Smooth muscle cell (in vitro differentiated cells): ENCODE data around the gene BTNL9. TPM values are rescaled to one million over a fixed set of nuclear protein-coding genes. Genes with fewer than 3 reads are reported as not detected.

ENCODE experiments used
- DNase-seq: peaks from one replicate; lab custom pipeline; 2025; ENCODE audit not compliant: unreplicated experiment; lab: John Stamatoyannopoulos, UW
- H2AFZ ChIP-seq: fragments of 200-600 bp; sonication (generic); 2 replicates; pipeline ENCODE4 v1.6.0; 2016; ENCODE audit warnings: antibody characterized with exemption, low read depth, mild to moderate bottlenecking
- H3F3A ChIP-seq: fragments of 200-600 bp; sonication (generic); 2 replicates; pipeline ENCODE4 v1.6.0; 2017; ENCODE audit warnings: antibody characterized with exemption, low read depth
- H3K27ac ChIP-seq: fragments of 200-600 bp; sonication (generic); 2 replicates; pipeline ENCODE4 v1.5.1; 2016; ENCODE audit warnings: low read depth, mild to moderate bottlenecking
- H3K27me3 ChIP-seq: fragments of 200-600 bp; sonication (generic); 2 replicates; pipeline ENCODE4 v1.6.1; 2016; ENCODE audit warnings: low read depth, mild to moderate bottlenecking
- H3K36me3 ChIP-seq: fragments of 200-600 bp; sonication (generic); 2 replicates; pipeline ENCODE4 v1.5.1; 2016; ENCODE audit warnings: low read depth
- H3K4me1 ChIP-seq: fragments of 200-600 bp; sonication (generic); 2 replicates; pipeline ENCODE4 v1.5.1; 2016; ENCODE audit warnings: low read depth
- H3K4me2 ChIP-seq: fragments of 200-600 bp; sonication (generic); 2 replicates; pipeline ENCODE4 v1.6.0; 2016; ENCODE audit warnings: mild to moderate bottlenecking
- H3K4me3 ChIP-seq: fragments of 200-600 bp; sonication (generic); 2 replicates; pipeline ENCODE4 v1.5.1; 2016; ENCODE audit warnings: mild to moderate bottlenecking
- H3K79me2 ChIP-seq: fragments of 200-600 bp; sonication (generic); 2 replicates; pipeline ENCODE4 v1.6.0; 2016; ENCODE audit warnings: low read depth, mild to moderate bottlenecking
- H3K9ac ChIP-seq: fragments of 200-600 bp; sonication (generic); 2 replicates; pipeline ENCODE4 v1.6.0; 2016; ENCODE audit warnings: low read depth
- H3K9me3 ChIP-seq: fragments of 200-600 bp; sonication (generic); replicated peaks from 2 replicates; pipeline ENCODE4 v1.5.1; 2016; ENCODE audit warnings: low read depth
- H4K20me1 ChIP-seq: fragments of 200-600 bp; sonication (generic); 2 replicates; pipeline ENCODE4 v1.6.0; 2016; ENCODE audit warnings: low read depth
- WGBS: methylation state at CpG from one replicate; pipeline ENCODE4 v1.1.7; 2016; ENCODE audit warnings: low lambda C conversion rate; 5-methylcytosine and 5-hydroxymethylcytosine counted together
- polyA plus RNA-seq: library from polyadenylated mRNA; unstranded; fragments of >200 nt; fragmentation: Nextera tagmentation; extraction: Ambion mirVana; gene quantifications from 2 replicates; pipeline ENCODE4 v1.2.1, GENCODE V29; 2016
- total RNA-seq: library from RNA; depleted of rRNA; stranded (reverse); fragments of >200 nt; gene quantifications from 2 replicates; pipeline ENCODE4 v1.2.3, GENCODE V29; 2014
- TF ChIP-seq, protein P1 (sequence below): fragments of 200-600 bp; sonication (generic); IDR thresholded peaks from 2 replicates; pipeline ENCODE4 v1.5.1; 2017; ENCODE audit warnings: borderline replicate concordance, mild to moderate bottlenecking, antibody characterized with exemption; ENCODE audit not compliant: insufficient read depth, poor library complexity, severe bottlenecking

Gene BTNL9
- total and polyA plus RNA-seq, 2 experiments from 2014 or later: not detected

DNA sequence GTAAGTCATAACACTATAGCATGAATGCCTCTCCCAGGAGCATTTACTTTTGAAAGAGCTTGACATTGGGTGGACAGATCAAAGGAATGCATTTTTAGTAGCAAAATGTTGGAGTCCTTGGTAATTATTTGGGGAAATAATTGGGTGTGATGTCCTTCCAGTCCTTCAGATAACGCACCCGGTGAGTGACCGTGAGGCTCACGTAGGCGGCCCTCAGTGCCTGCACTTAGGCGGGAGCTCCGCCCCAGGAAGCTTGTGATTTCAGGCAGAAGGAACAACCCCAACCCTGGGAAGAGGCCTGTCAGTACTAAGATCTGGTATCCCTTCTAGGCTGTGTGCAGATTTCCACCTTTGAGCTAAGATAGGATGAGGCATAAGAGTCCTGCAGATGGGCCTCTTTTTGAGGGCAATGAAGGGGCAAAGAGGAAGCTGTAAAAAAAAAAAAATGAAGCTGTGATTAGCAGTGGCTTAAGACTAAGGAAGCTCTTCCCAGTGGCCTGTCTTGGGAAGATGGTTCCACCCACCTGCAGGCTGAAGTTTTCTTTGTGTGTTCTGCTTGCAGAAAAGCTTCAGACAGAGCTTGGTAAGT is 14.9 kb downstream of the BTNL9 start:
- no peaks in the 10 kb centered on the region for H4K20me1 ChIP-seq
- H3K4me1 ChIP-seq: peaks cover 4% of the 10 kb centered on the region
- TF ChIP-seq, protein P1, sequence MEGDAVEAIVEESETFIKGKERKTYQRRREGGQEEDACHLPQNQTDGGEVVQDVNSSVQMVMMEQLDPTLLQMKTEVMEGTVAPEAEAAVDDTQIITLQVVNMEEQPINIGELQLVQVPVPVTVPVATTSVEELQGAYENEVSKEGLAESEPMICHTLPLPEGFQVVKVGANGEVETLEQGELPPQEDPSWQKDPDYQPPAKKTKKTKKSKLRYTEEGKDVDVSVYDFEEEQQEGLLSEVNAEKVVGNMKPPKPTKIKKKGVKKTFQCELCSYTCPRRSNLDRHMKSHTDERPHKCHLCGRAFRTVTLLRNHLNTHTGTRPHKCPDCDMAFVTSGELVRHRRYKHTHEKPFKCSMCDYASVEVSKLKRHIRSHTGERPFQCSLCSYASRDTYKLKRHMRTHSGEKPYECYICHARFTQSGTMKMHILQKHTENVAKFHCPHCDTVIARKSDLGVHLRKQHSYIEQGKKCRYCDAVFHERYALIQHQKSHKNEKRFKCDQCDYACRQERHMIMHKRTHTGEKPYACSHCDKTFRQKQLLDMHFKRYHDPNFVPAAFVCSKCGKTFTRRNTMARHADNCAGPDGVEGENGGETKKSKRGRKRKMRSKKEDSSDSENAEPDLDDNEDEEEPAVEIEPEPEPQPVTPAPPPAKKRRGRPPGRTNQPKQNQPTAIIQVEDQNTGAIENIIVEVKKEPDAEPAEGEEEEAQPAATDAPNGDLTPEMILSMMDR: no peak

DNA sequence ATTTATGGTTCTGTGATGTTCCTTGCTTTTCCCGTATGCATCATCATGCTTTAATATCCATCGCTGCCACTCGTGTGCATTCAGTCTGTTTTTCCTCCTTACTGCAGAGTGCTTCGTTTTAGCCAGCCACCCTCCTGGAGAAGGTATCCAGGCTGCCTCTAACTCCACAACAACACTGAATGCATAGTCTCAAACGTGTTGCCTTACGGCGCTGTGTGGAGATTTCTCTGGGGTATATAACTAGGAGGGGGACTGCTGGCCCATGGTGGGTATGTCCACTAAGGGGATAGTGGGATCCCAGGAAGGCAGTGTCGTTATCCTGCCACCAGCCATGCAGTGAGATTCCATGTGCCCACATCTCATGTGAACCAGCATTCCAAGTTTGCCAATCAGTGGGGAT is 16.4 kb downstream of the BTNL9 start:
- WGBS: 80% methylated on average over 8 of the region's 8 CpGs

More for the DNA sequence above, 14.9 kb downstream of the BTNL9 start:
- no peaks in the 10 kb centered on the region for H3K9me3 ChIP-seq
- H3K27me3 ChIP-seq: peaks cover 99% of the 10 kb centered on the region
- no peak overlapping the region for H2AFZ ChIP-seq
- H3K27ac ChIP-seq: no peak overlapping the region
- H3K4me3 ChIP-seq: no peak overlapping the region
- no peaks in the 10 kb centered on the region for H3F3A ChIP-seq
- WGBS: 25% methylated on average over 7 of the region's 7 CpGs
- DNase-seq: no peak
- H3K9ac ChIP-seq: no peak overlapping the region
- H3K4me2 ChIP-seq: no peak overlapping the region
- no peaks in the 10 kb centered on the region for H3K36me3 ChIP-seq
- no peaks in the 10 kb centered on the region for H3K79me2 ChIP-seq

DNA sequence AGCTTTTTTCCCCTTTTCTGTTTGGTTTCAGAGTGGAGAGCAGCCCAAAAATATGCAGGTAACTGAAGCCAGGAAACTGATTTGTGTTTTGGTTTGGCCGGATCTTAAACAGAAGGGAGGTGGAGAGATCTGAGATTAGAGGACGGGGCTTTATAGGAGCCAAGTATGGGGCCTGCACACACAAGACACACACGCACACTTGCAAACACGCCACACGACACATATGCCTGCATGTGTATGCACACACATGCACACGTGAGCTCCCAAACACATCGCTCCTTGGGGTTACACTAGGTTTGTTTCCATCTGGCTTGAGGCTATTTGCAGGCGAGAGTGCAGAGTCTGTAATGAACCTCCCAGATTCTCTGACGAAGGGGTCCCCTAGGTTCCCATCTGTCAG is 18.3 kb downstream of the BTNL9 start:
- no peaks in the 10 kb centered on the region for H3K79me2 ChIP-seq
- 81% methylated on average over 9 of the region's 9 CpGs for WGBS

More for the DNA sequence above, 16.4 kb downstream of the BTNL9 start:
- H3K27ac ChIP-seq: no peak overlapping the region
- H3K36me3 ChIP-seq: no peaks in the 10 kb centered on the region
- no peak overlapping the region for H3K4me3 ChIP-seq
- no peak overlapping the region for H3K9ac ChIP-seq
- no peaks in the 10 kb centered on the region for H3K9me3 ChIP-seq
- H3K4me2 ChIP-seq: no peak overlapping the region
- H3K79me2 ChIP-seq: no peaks in the 10 kb centered on the region
- peaks cover 99% of the 10 kb centered on the region for H3K27me3 ChIP-seq
- peaks cover 4% of the 10 kb centered on the region for H3K4me1 ChIP-seq
- TF ChIP-seq, protein P1: no peak
- DNase-seq: no peak
- H2AFZ ChIP-seq: no peak overlapping the region
- H4K20me1 ChIP-seq: no peaks in the 10 kb centered on the region
- no peaks in the 10 kb centered on the region for H3F3A ChIP-seq

More for the DNA sequence above, 18.3 kb downstream of the BTNL9 start:
- H3K9ac ChIP-seq: no peak overlapping the region
- H3K4me3 ChIP-seq: no peak overlapping the region
- H3K4me1 ChIP-seq: peaks cover 4% of the 10 kb centered on the region
- no peak for DNase-seq
- H3K9me3 ChIP-seq: no peaks in the 10 kb centered on the region
- H2AFZ ChIP-seq: no peak overlapping the region
- no peaks in the 10 kb centered on the region for H3F3A ChIP-seq
- H3K36me3 ChIP-seq: no peaks in the 10 kb centered on the region
- no peak overlapping the region for H3K27ac ChIP-seq
- H4K20me1 ChIP-seq: no peaks in the 10 kb centered on the region
- no peak overlapping the region for H3K4me2 ChIP-seq
- peaks cover 98% of the 10 kb centered on the region for H3K27me3 ChIP-seq
- TF ChIP-seq, protein P1: no peak
